ENCODE results near the gene PACRGL.
A peak's percentile ranks its signal among the peaks of the same experiment; 100 is the strongest.

Gene PACRGL

DNA sequence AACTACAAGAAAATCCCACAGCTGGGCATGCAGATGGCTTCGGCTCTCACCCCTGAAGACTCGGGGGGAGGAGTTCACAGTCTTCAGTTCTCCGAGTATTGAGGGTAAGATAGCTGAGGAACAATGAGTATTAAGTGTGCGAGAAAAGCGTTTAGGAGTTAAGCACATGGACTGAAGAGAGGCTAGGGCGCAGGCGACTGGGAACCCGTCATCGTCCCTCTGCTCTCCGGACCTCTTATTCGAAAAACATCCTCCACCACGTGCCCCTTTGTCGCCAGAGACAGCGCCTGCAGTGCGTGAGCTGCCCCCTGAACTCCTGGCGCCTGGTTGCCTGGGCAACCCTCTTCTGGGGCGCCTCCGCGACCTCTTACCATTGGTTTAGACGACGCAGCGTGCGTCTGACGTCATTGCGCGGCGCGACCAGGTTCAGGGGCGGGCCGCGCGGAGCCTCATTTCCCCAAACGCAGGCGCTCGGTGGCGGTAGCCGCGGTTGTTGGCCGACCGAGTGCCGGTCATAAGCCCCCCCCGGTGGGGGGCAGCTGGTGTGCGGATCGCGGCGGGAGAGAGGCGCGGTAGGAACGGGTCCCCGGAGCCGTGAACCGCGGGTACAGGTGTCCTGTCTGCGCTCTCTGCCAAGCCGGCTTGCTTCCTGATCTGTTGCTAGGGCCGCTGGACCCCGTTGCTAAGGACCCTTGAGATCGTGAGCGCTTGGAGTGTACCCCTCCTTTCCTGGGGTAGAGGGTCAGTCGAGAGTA, at the start of gene PACRGL:
TSS of gene PACRGL (plus strand) at position 452 of the 755 bp plus-strand sequence. CDS start 4,024 bp downstream, outside the sequence.
- Histone ChIP-seq H3K4me1 (ENCODE audit: control insufficient read depth, insufficient read depth, low read length) (peaks cover 13% of the 10 kb centered on the region), H3K36me3 (ENCODE audit: control insufficient read depth in 2 of 2, insufficient read depth in 2 of 2, low read length in 2 of 2) (peaks cover under 1 to 10% of the 10 kb centered on the region in 2 donors), H3K27ac (ENCODE audit: low read length) (peak within 1 kb of the TSS; percentile 46)

DNA sequence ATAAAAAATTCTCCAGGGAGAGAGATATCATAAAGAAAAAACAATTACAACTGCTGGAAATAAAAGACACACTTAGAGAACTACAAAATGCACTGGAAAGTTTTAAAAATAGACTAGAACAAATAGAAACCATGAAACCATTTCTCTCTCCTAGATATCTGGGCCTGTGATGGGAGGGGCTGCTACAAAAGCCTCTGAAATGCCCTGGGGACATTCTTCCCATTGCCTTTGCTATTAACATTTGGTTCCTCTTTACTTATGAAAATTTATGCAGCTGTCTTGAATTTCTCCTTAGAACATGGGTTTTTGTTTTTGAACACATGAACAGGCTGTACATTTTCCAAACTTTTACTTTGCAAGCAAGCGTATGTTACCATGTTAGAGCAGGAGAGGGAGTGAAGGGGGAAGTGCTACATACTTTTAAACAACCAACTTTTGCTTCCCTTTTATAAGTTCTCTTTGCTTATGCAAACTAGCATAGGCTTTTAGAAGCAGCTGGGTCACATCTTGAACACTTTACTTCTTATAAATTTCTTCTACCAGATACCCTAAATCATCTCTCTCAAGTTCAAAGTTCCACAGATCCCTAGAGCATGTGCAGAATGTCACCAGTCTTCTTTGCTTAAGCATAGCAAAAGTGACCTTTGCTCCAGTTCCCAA, 47.9 kb upstream of the PACRGL start:
- peaks cover 0 to 2% of the 10 kb centered on the region in 2 donors for H3K27me3 ChIP-seq (ENCODE audit: control insufficient read depth in 1 of 2, insufficient read depth in 2 of 2, low read length in 2 of 2)

More for the DNA sequence above, at the start of gene PACRGL:
- H3K4me3 ChIP-seq (ENCODE audit: low read length in 2 of 2), result peak within 1 kb of the TSS; percentile 86 to 97
- no peaks in the 10 kb centered on the region for H3K9me3 ChIP-seq (ENCODE audit: control insufficient read depth in 2 of 2, low read length in 2 of 2)
- no peaks in the 10 kb centered on the region for H3K27me3 ChIP-seq (ENCODE audit: control insufficient read depth in 1 of 2, insufficient read depth in 2 of 2, low read length in 2 of 2)
- H3K9ac ChIP-seq (ENCODE audit: low read length in 2 of 2), result peak within 1 kb of the TSS; percentile 85 to 87

DNA sequence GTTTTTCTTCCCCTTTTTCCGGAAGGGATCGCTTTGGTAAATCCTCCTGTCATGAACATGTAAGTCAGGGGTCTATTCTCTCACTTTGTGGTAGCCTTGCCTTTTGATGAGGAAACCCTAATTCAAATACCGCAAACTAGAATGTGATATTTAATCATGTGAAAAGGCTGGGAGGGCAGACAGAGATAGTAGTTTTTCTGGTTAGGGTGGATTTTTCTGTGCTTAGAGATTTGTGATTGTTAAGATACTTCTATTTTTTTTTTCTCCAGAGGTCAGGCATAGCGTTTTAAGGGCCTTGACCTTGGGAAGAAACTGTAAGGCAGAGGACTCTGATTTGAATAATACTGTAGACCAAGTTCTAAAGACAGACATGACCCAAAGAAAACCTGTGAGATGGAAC, 41.8 kb upstream of the PACRGL start:
- Histone ChIP-seq H3K36me3 (ENCODE audit: control insufficient read depth in 2 of 2, insufficient read depth in 2 of 2, low read length in 2 of 2) (no peaks in the 10 kb centered on the region), H3K4me1 (ENCODE audit: control insufficient read depth, insufficient read depth, low read length) (no peaks in the 10 kb centered on the region), H3K27ac (ENCODE audit: low read length) (no peak overlapping the region), H3K9me3 (ENCODE audit: control insufficient read depth in 2 of 2, low read length in 2 of 2) (no peaks in the 10 kb centered on the region), H3K27me3 (ENCODE audit: control insufficient read depth in 1 of 2, insufficient read depth in 2 of 2, low read length in 2 of 2) (no peaks in the 10 kb centered on the region), H3K4me3 (ENCODE audit: low read length in 2 of 2) (no peak overlapping the region), H3K9ac (ENCODE audit: low read length in 2 of 2) (no peak overlapping the region)

More for the DNA sequence above, 47.9 kb upstream of the PACRGL start:
- H3K4me3 ChIP-seq (ENCODE audit: low read length in 2 of 2), result no peak overlapping the region
- no peak overlapping the region for H3K9ac ChIP-seq (ENCODE audit: low read length in 2 of 2)
- no peaks in the 10 kb centered on the region for H3K36me3 ChIP-seq (ENCODE audit: control insufficient read depth in 2 of 2, insufficient read depth in 2 of 2, low read length in 2 of 2)
- H3K9me3 ChIP-seq (ENCODE audit: control insufficient read depth in 2 of 2, low read length in 2 of 2), result no peaks in the 10 kb centered on the region
- no peaks in the 10 kb centered on the region for H3K4me1 ChIP-seq (ENCODE audit: control insufficient read depth, insufficient read depth, low read length)
- no peak overlapping the region for H3K27ac ChIP-seq (ENCODE audit: low read length)

DNA sequence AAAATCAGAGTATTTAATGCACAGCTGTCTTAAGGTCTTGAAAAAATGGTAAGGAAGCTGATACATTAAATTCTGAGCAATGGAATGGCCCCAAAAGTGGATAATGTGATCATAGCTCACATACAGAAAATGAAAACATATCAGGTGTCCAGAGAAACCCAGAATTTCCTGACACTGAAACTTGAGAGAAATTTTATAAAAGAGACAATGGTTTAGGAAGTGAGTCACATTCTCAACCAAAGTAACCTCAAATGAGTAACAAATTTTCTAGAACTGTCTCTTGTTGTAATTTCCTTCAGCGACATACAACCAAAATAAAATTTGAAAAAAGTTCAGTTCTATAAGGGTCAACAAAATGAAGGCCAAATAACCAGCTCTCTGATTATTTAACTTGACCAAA, 37.4 kb upstream of the PACRGL start:
- no peaks in the 10 kb centered on the region for H3K27me3 ChIP-seq (ENCODE audit: control insufficient read depth in 1 of 2, insufficient read depth in 2 of 2, low read length in 2 of 2)
- H3K36me3 ChIP-seq (ENCODE audit: control insufficient read depth in 2 of 2, insufficient read depth in 2 of 2, low read length in 2 of 2), result no peaks in the 10 kb centered on the region
- no peaks in the 10 kb centered on the region for H3K9me3 ChIP-seq (ENCODE audit: control insufficient read depth in 2 of 2, low read length in 2 of 2)
- no peak overlapping the region for H3K27ac ChIP-seq (ENCODE audit: low read length)
- no peaks in the 10 kb centered on the region for H3K4me1 ChIP-seq (ENCODE audit: control insufficient read depth, insufficient read depth, low read length)
- H3K9ac ChIP-seq (ENCODE audit: low read length in 2 of 2), result no peak overlapping the region
- H3K4me3 ChIP-seq (ENCODE audit: low read length in 2 of 2), result no peak overlapping the region

DNA sequence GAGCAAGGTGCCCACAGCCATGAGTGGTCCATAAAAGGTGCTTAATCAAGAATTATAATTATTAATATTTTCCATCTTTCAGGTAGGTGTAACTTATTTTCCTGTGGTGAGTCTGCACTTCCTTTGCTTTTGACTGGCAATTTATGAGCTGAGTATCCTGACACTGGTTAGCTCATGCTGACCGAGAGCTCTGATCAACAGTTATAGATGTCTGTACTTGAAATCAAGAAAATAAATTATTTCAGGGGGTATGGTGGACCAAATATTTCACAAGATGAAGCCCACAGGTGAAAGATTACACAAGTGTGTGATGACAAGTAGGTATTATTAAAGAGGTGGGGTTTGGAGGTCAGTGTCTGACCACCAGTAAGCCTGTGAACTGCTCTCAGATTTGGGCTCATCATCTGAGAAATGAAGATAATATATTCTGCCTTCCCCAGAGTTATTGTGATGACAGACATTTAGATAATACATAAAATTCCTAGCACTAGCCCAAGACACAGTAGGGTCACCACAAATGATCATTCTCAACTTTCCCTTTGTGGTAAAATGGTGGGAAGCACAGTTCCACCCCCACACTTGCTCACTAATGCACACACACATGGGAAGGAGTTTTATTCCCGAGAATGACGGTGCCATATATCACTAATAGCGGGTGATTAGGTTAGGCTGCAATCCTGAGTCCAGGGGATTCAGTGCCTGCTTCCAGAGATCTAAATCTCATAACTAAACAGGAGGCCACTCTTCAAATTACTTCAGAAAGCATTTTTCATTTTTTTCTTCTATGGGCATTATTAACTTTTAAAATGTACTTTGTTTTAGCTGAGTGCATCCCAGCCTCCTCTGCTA, 34.0 kb upstream of the PACRGL start:
- H3K4me3 ChIP-seq (ENCODE audit: low read length in 2 of 2), result no peak overlapping the region
- no peak overlapping the region for H3K27ac ChIP-seq (ENCODE audit: low read length)
- H3K9ac ChIP-seq (ENCODE audit: low read length in 2 of 2), result no peak overlapping the region
- H3K27me3 ChIP-seq (ENCODE audit: control insufficient read depth in 1 of 2, insufficient read depth in 2 of 2, low read length in 2 of 2), result no peaks in the 10 kb centered on the region
- no peaks in the 10 kb centered on the region for H3K9me3 ChIP-seq (ENCODE audit: control insufficient read depth in 2 of 2, low read length in 2 of 2)
- no peaks in the 10 kb centered on the region for H3K4me1 ChIP-seq (ENCODE audit: control insufficient read depth, insufficient read depth, low read length)
- H3K36me3 ChIP-seq (ENCODE audit: control insufficient read depth in 2 of 2, insufficient read depth in 2 of 2, low read length in 2 of 2), result no peaks in the 10 kb centered on the region

DNA sequence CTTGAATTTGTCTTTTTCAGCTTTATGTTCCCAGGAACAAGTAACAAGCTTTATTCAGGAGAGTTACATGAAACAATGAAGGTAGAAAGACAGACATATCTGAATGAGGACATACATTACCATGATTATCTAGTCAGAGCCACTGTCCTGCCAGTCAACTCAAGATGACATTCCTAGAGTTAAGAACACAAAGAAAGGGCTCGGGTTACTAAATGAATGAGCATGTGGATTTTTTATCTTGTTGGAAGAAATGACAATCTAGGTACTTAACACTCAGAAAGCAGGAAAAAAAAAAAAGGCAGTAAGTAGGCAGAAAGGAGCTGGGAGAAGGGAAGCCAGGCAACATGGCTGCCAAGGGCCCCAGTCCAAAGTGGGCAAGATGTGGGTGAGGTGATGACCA, 28.0 kb upstream of the PACRGL start:
- Histone ChIP-seq H3K9ac (ENCODE audit: low read length in 2 of 2) (no peak overlapping the region), H3K27ac (ENCODE audit: low read length) (no peak overlapping the region), H3K4me3 (ENCODE audit: low read length in 2 of 2) (no peak overlapping the region), H3K4me1 (ENCODE audit: control insufficient read depth, insufficient read depth, low read length) (no peaks in the 10 kb centered on the region), H3K36me3 (ENCODE audit: control insufficient read depth in 2 of 2, insufficient read depth in 2 of 2, low read length in 2 of 2) (no peaks in the 10 kb centered on the region), H3K27me3 (ENCODE audit: control insufficient read depth in 1 of 2, insufficient read depth in 2 of 2, low read length in 2 of 2) (no peaks in the 10 kb centered on the region), H3K9me3 (ENCODE audit: control insufficient read depth in 2 of 2, low read length in 2 of 2) (no peaks in the 10 kb centered on the region)

DNA sequence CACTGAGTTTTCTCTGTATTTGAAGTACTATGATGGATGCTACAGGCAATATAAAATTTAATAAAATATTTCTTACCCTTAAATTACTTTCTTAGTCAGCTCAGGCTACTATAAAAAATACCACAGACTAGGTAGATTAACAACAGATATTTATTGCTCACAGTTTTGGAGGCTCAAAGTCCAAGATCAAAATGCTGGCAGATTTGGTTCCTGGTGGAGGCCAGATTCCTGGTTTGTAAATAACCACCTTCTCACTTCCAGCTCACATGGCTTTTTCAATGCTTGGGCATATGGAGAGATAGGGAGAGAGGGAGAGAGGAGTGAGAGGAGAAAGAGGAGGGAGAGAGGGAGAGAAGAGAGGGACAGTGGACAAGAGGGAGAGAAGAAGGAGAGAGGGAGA, 24.5 kb upstream of the PACRGL start:
- Histone ChIP-seq H3K9ac (ENCODE audit: low read length in 2 of 2) (no peak overlapping the region), H3K9me3 (ENCODE audit: control insufficient read depth in 2 of 2, low read length in 2 of 2) (no peaks in the 10 kb centered on the region), H3K36me3 (ENCODE audit: control insufficient read depth in 2 of 2, insufficient read depth in 2 of 2, low read length in 2 of 2) (no peaks in the 10 kb centered on the region), H3K4me1 (ENCODE audit: control insufficient read depth, insufficient read depth, low read length) (no peaks in the 10 kb centered on the region), H3K27me3 (ENCODE audit: control insufficient read depth in 1 of 2, insufficient read depth in 2 of 2, low read length in 2 of 2) (peaks cover 0 to 2% of the 10 kb centered on the region in 2 donors), H3K4me3 (ENCODE audit: low read length in 2 of 2) (no peak overlapping the region), H3K27ac (ENCODE audit: low read length) (no peak overlapping the region)

DNA sequence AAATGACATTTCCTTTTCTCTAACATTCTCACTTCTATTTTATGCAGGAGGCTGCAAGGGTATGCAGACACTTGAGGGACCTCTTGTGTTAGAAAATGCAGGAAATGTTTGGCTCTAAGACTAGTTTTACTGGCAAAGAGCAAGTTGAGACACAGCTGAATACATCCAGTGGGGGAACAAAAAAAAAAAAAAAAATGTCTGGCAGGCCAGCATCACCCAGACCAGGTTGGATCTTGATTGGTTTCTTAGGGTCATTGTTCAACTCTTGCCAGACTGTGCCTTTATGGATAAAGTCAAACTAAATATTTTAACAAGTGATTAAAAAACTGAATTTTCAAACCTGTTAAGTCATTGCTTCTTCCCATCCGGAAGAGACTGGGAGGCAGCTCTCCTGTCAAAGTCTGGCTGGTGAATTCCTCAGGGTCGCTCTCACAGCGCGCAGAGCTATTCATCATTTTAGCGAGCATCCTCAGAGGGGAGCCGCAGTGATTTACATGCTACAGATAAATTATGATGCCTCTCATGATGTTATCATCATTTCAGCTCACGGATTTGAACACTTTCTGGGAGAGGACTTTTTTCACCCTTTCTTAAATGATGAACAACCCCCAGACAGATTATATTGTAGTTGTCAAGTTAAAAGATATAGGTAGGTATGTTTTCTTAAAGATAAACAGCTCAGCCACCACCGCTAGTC, 23.6 kb upstream of the PACRGL start:
- peaks cover 0 to 2% of the 10 kb centered on the region in 2 donors for H3K27me3 ChIP-seq (ENCODE audit: control insufficient read depth in 1 of 2, insufficient read depth in 2 of 2, low read length in 2 of 2)
- H3K36me3 ChIP-seq (ENCODE audit: control insufficient read depth in 2 of 2, insufficient read depth in 2 of 2, low read length in 2 of 2), result no peaks in the 10 kb centered on the region
- H3K4me1 ChIP-seq (ENCODE audit: control insufficient read depth, insufficient read depth, low read length), result no peaks in the 10 kb centered on the region
- no peak overlapping the region for H3K4me3 ChIP-seq (ENCODE audit: low read length in 2 of 2)
- H3K27ac ChIP-seq (ENCODE audit: low read length), result no peak overlapping the region
- H3K9ac ChIP-seq (ENCODE audit: low read length in 2 of 2), result no peak overlapping the region
- no peaks in the 10 kb centered on the region for H3K9me3 ChIP-seq (ENCODE audit: control insufficient read depth in 2 of 2, low read length in 2 of 2)

DNA sequence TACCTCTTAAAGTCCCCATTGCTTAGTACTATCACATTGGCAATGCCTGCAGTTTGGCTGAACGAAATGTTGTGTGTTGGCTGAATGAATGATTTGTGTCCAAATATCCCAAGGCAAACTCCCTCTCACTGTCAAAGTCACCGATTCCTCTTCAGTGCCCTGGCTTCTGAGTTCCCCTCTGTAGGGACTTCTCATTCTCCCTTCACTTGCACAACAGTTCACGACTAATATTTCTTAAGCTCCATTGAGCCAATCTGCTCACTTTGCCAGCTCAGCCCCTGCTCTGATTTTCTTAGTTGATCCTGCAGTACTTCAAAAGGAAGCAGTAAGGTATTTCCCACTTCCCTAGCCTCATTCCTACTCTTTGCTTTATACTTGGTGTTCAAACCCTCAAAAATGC, 21.9 kb upstream of the PACRGL start:
- Histone ChIP-seq H3K4me3 (ENCODE audit: low read length in 2 of 2) (no peak overlapping the region), H3K27me3 (ENCODE audit: control insufficient read depth in 1 of 2, insufficient read depth in 2 of 2, low read length in 2 of 2) (peaks cover 0 to 2% of the 10 kb centered on the region in 2 donors), H3K9me3 (ENCODE audit: control insufficient read depth in 2 of 2, low read length in 2 of 2) (no peaks in the 10 kb centered on the region), H3K36me3 (ENCODE audit: control insufficient read depth in 2 of 2, insufficient read depth in 2 of 2, low read length in 2 of 2) (no peaks in the 10 kb centered on the region), H3K27ac (ENCODE audit: low read length) (no peak overlapping the region), H3K9ac (ENCODE audit: low read length in 2 of 2) (no peak overlapping the region), H3K4me1 (ENCODE audit: control insufficient read depth, insufficient read depth, low read length) (no peaks in the 10 kb centered on the region)

DNA sequence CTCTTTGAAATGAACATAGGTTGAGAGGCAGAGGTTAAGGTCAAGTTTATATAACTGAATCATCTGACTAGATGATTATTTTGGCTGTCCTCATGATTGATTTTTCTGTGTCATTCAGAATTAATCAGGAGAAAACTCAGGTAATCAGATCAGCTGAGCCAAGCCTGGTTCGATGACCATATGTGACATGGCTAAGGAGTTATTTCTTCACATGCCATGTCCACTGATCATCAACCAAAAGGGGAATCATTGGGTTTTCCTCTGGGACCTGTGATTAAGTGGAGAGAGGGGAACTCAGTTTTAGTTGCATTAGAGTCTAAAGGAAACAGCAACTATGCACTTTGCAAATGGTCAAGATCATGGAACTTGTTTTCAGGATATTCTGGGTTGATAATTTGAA, 20.3 kb upstream of the PACRGL start:
- no peak overlapping the region for H3K4me3 ChIP-seq (ENCODE audit: low read length in 2 of 2)
- no peaks in the 10 kb centered on the region for H3K36me3 ChIP-seq (ENCODE audit: control insufficient read depth in 2 of 2, insufficient read depth in 2 of 2, low read length in 2 of 2)
- H3K9me3 ChIP-seq (ENCODE audit: control insufficient read depth in 2 of 2, low read length in 2 of 2), result no peaks in the 10 kb centered on the region
- no peak overlapping the region for H3K27ac ChIP-seq (ENCODE audit: low read length)
- no peaks in the 10 kb centered on the region for H3K4me1 ChIP-seq (ENCODE audit: control insufficient read depth, insufficient read depth, low read length)
- peaks cover 0 to 2% of the 10 kb centered on the region in 2 donors for H3K27me3 ChIP-seq (ENCODE audit: control insufficient read depth in 1 of 2, insufficient read depth in 2 of 2, low read length in 2 of 2)
- H3K9ac ChIP-seq (ENCODE audit: low read length in 2 of 2), result no peak overlapping the region

All from stomach smooth muscle (tissue), 2 donors.